ENCODE measurements around the gene HLA-G.

Gene HLA-G

GRCh38 chr6:29809249-29809648, 18.4 kb upstream of the HLA-G start:
- H3K4me3 Mint-ChIP-seq = no peak overlapping the region
- peaks cover 9% of the 10 kb centered on the region for H3K4me1 Mint-ChIP-seq
- no peaks in the 10 kb centered on the region for H3K9me3 Mint-ChIP-seq
- no peaks in the 10 kb centered on the region for H3K36me3 Mint-ChIP-seq (ENCODE audit: low read depth)
- peaks cover 30% of the 10 kb centered on the region for H3K27me3 Mint-ChIP-seq
- H3K27ac Mint-ChIP-seq = no peak overlapping the region
- DNase-seq = no peak
- no peak for ATAC-seq

GRCh38 chr6:29810371-29810770, 17.3 kb upstream of the HLA-G start:
- Mint-ChIP-seq H3K4me3 (no peak overlapping the region), H3K27ac (no peak overlapping the region), H3K36me3 (ENCODE audit: low read depth) (no peaks in the 10 kb centered on the region), H3K27me3 (peaks cover 27% of the 10 kb centered on the region), H3K9me3 (no peaks in the 10 kb centered on the region), H3K4me1 (peaks cover 9% of the 10 kb centered on the region)
- no peak for ATAC-seq
- no peak for DNase-seq

GRCh38 chr6:29811377-29811776, 16.2 kb upstream of the HLA-G start:
- no peak for DNase-seq
- H3K4me3 Mint-ChIP-seq = no peak overlapping the region
- H3K36me3 Mint-ChIP-seq (ENCODE audit: low read depth) = no peaks in the 10 kb centered on the region
- no peaks in the 10 kb centered on the region for H3K9me3 Mint-ChIP-seq
- peaks cover 9% of the 10 kb centered on the region for H3K4me1 Mint-ChIP-seq
- no peak for ATAC-seq
- no peak overlapping the region for H3K27ac Mint-ChIP-seq
- peaks cover 24% of the 10 kb centered on the region for H3K27me3 Mint-ChIP-seq

GRCh38 chr6:29813066-29813465, 14.6 kb upstream of the HLA-G start:
- no peak for DNase-seq
- no peaks in the 10 kb centered on the region for H3K36me3 Mint-ChIP-seq (ENCODE audit: low read depth)
- H3K9me3 Mint-ChIP-seq = no peaks in the 10 kb centered on the region
- no peak overlapping the region for H3K27ac Mint-ChIP-seq
- peaks cover 13% of the 10 kb centered on the region for H3K27me3 Mint-ChIP-seq
- H3K4me3 Mint-ChIP-seq = no peak overlapping the region
- peak; percentile 10 for ATAC-seq
- peaks cover 9% of the 10 kb centered on the region for H3K4me1 Mint-ChIP-seq

- no peak for DNase-seq
- Mint-ChIP-seq H3K36me3 (ENCODE audit: low read depth) (no peaks in the 10 kb centered on the region), H3K27ac (no peak overlapping the region), H3K4me3 (no peak overlapping the region), H3K9me3 (no peaks in the 10 kb centered on the region), H3K4me1 (peaks cover 9% of the 10 kb centered on the region), H3K27me3 (peaks cover 18% of the 10 kb centered on the region)
- ATAC-seq = no peak
Observed at GRCh38 chr6:29813809-29814208, 13.8 kb upstream of the HLA-G start.

- peaks cover 4% of the 10 kb centered on the region for H3K4me1 Mint-ChIP-seq
- no peaks in the 10 kb centered on the region for H3K36me3 Mint-ChIP-seq (ENCODE audit: low read depth)
- H3K9me3 Mint-ChIP-seq = no peaks in the 10 kb centered on the region
- DNase-seq (no peak), ATAC-seq (no peak)
- H3K27me3 Mint-ChIP-seq = peaks cover 18% of the 10 kb centered on the region
- H3K27ac Mint-ChIP-seq = no peak overlapping the region
- no peak overlapping the region for H3K4me3 Mint-ChIP-seq
Observed at GRCh38 chr6:29814379-29815117, 13.1 kb upstream of the HLA-G start.

GRCh38 chr6:29815118-29815750, 12.4 kb upstream of the HLA-G start:
- no peak overlapping the region for H3K4me3 Mint-ChIP-seq
- DNase-seq = no peak
- H3K27me3 Mint-ChIP-seq = peaks cover 18% of the 10 kb centered on the region
- no peak for ATAC-seq
- peaks cover under 1% of the 10 kb centered on the region for H3K4me1 Mint-ChIP-seq
- no peak overlapping the region for H3K27ac Mint-ChIP-seq
- no peaks in the 10 kb centered on the region for H3K36me3 Mint-ChIP-seq (ENCODE audit: low read depth)
- no peaks in the 10 kb centered on the region for H3K9me3 Mint-ChIP-seq

- ATAC-seq = no peak
- no peaks in the 10 kb centered on the region for H3K4me1 Mint-ChIP-seq
Observed at GRCh38 chr6:29816030-29816429, 11.6 kb upstream of the HLA-G start.

GRCh38 chr6:29818892-29819291, 8.7 kb upstream of the HLA-G start:
- no peaks in the 10 kb centered on the region for H3K9me3 Mint-ChIP-seq
- no peaks in the 10 kb centered on the region for H3K36me3 Mint-ChIP-seq (ENCODE audit: low read depth)
- no peak overlapping the region for H3K4me3 Mint-ChIP-seq
- no peak for ATAC-seq
- no peaks in the 10 kb centered on the region for H3K4me1 Mint-ChIP-seq
- DNase-seq = no peak
- peaks cover 37% of the 10 kb centered on the region for H3K27me3 Mint-ChIP-seq
- no peak overlapping the region for H3K27ac Mint-ChIP-seq

More at GRCh38 chr6:29816030-29816429, 11.6 kb upstream of the HLA-G start:
- no peak overlapping the region for H3K4me3 Mint-ChIP-seq
- no peak for DNase-seq
- H3K36me3 Mint-ChIP-seq (ENCODE audit: low read depth) = no peaks in the 10 kb centered on the region
- no peaks in the 10 kb centered on the region for H3K9me3 Mint-ChIP-seq
- no peak overlapping the region for H3K27ac Mint-ChIP-seq
- peaks cover 21% of the 10 kb centered on the region for H3K27me3 Mint-ChIP-seq

GRCh38 chr6:29824144-29824543, 3.5 kb upstream of the HLA-G start:
- Mint-ChIP-seq H3K27me3 (peaks cover 68% of the 10 kb centered on the region), H3K9me3 (no peaks in the 10 kb centered on the region), H3K4me1 (peaks cover 9% of the 10 kb centered on the region), H3K36me3 (ENCODE audit: low read depth) (no peaks in the 10 kb centered on the region), H3K4me3 (no peak overlapping the region), H3K27ac (no peak overlapping the region)
- ATAC-seq (no peak), DNase-seq (no peak)

- no peaks in the 10 kb centered on the region for H3K36me3 Mint-ChIP-seq (ENCODE audit: low read depth)
- peaks cover 80% of the 10 kb centered on the region for H3K27me3 Mint-ChIP-seq
- ATAC-seq (no peak), DNase-seq (no peak)
- H3K4me3 Mint-ChIP-seq = no peak overlapping the region
- H3K27ac Mint-ChIP-seq = no peak overlapping the region
- no peaks in the 10 kb centered on the region for H3K9me3 Mint-ChIP-seq
- peaks cover 9% of the 10 kb centered on the region for H3K4me1 Mint-ChIP-seq
Observed at GRCh38 chr6:29825848-29826247, 1.8 kb upstream of the HLA-G start.

- peaks cover 9% of the 10 kb centered on the region for H3K4me1 Mint-ChIP-seq
- no peak overlapping the region for H3K4me3 Mint-ChIP-seq
- no peaks in the 10 kb centered on the region for H3K36me3 Mint-ChIP-seq (ENCODE audit: low read depth)
- ATAC-seq = peak; percentile 88
- H3K9me3 Mint-ChIP-seq = no peaks in the 10 kb centered on the region
- DNase-seq = no peak
- H3K27ac Mint-ChIP-seq = no peak overlapping the region
- peaks cover 79% of the 10 kb centered on the region for H3K27me3 Mint-ChIP-seq
Observed at GRCh38 chr6:29826271-29826670, 1.4 kb upstream of the HLA-G start.

- Mint-ChIP-seq H3K36me3 (ENCODE audit: low read depth) (no peaks in the 10 kb centered on the region), H3K9me3 (no peaks in the 10 kb centered on the region), H3K4me1 (peaks cover 9% of the 10 kb centered on the region), H3K27me3 (peaks cover 76% of the 10 kb centered on the region), H3K27ac (no peak overlapping the region), H3K4me3 (peak overlapping the region; percentile 40)
- ATAC-seq (peak; percentile 48), DNase-seq (peak; percentile 62)
Observed at GRCh38 chr6:29828471-29828797, 809 bp downstream of the HLA-G start.

GRCh38 chr6:29829766-29830165, 2.1 kb downstream of the HLA-G start:
- ATAC-seq = no peak
- H3K36me3 Mint-ChIP-seq (ENCODE audit: low read depth) = no peaks in the 10 kb centered on the region

GRCh38 chr6:29830409-29830808, 2.8 kb downstream of the HLA-G start:
- ATAC-seq (no peak), DNase-seq (no peak)
- Mint-ChIP-seq H3K9me3 (no peaks in the 10 kb centered on the region), H3K4me3 (no peak overlapping the region), H3K27ac (no peak overlapping the region), H3K36me3 (ENCODE audit: low read depth) (no peaks in the 10 kb centered on the region), H3K27me3 (peaks cover 73% of the 10 kb centered on the region), H3K4me1 (peaks cover 9% of the 10 kb centered on the region)

More at GRCh38 chr6:29829766-29830165, 2.1 kb downstream of the HLA-G start:
- Mint-ChIP-seq H3K4me1 (peaks cover 9% of the 10 kb centered on the region), H3K27ac (no peak overlapping the region), H3K9me3 (no peaks in the 10 kb centered on the region), H3K27me3 (peaks cover 73% of the 10 kb centered on the region), H3K4me3 (no peak overlapping the region)
- DNase-seq = no peak

Data from activated naive CD8-positive, alpha-beta T cell treated with anti-CD3 and anti-CD28 coated beads, Interleukin-2, amount 50 U/mL, for 24 hours (primary cell).